HG02840 (cell line): ENCODE data around the gene NIPSNAP2.
"Not testable (repeated sequence)": the region's sequence is repeated elsewhere in the genome, so short reads cannot be mapped to it uniquely, and the experiment has no call there.

ENCODE experiments used
- ATAC-seq: cut with Tn5 transposase; IDR thresholded peaks from one replicate; pipeline ENCODE4 v1.9.1; 2021; ENCODE audit warnings: mild to moderate bottlenecking, moderate library complexity, moderate number of reproducible peaks; ENCODE audit not compliant: unreplicated experiment, low FRiP score

Gene NIPSNAP2

DNA sequence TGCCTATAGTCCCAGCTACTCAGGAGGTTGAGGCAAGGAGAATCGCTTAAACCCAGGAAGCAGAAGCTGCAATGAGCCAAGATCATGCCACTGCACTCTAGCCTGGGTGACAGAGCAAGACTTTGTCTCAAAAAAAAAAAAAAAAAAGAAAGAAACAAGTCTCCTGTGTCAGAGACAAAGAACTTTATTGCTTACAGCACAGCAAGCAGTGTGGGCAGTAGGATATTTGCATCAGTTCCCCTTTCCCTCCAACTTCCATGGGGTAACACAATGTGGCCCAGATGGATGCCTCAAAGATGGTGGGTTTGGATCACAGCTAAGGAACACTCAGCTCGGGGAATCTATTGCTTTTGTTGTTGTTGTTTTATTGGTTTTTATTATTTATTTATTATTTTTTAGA, 81.4 kb downstream of the NIPSNAP2 start:
- not testable (repeated sequence) for ATAC-seq

DNA sequence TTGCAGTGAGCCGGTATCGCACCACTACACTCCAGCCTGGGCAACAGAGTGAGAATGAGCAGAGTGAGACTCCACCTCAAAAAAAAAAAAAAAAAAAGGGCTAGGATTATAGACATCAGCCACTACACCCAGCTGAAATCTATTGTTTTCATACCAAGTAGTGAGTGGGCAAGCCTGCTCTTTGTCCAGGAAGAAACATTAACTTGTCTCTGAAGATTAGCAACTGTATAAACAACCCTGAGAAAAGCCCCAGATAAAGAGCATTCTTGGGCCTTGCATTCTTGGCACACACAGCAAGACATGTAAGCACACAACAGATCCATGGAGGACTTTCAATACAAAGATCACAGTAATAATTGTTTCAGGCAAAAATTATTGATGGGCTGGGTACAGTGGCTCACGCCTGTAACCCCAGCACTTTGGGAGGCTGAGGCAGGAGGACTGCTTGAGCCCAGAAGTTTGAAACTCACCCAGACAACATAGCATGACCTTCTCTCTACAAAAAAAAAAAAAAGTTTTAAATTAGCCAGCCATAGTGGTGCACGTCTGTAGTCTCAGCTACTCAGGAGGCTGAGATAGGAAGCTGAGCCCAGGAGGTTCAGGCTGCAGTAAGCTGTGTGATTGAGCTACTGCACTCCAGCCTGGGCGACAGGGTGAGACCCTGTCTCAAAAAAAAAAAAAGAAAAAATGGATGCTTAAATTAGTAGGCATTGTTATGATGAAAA, 82.5 kb downstream of the NIPSNAP2 start:
- ATAC-seq: no peak

DNA sequence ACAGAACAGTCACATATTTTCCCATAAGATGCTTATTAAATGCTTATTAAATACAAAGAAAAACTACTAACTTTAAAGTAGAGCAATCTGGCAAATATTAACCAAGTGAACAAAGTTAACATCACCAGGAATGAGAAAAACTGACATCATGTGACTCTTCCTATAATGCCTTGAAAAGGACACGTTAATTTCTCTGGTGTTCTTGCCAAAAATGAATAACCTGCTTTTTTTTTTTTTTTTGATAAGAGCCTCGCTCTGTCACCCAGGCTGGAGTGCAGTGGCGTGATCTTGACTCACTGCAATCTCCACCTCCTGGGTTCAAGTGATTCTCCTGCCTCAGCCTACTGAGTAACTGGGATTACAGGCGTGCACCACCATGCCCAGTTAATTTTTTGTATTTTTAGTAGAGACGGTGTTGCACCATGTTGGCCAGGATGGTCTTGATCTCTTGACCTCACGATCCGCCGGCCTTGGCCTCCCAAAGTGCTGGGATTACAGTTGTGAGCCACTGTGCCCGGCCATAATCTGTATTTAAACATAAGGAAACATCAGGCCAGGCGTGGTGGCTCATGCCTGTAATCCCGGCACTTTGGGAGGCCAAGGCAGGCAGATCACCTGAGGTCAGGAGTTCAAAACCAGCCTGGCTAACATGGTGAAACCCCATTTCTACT, 83.2 kb downstream of the NIPSNAP2 start:
- not testable (repeated sequence) for ATAC-seq

DNA sequence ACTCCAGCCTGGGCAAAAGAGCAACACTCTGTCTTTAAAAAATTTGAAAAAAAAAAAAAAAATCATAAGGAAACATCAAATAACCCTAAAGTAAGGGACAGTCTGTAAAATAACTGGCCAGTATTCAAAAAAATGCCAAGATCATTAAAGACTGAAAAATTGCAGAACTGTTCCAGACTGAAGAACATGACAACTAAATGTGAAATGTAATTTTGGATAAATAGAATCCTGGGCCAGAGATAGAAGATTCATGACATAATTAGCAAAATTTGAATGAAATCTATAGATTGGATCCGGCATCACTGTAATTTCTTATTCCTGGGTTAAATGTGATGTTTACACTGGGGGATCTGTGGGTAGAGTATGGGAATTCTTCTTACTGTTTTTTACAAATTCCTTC, 83.9 kb downstream of the NIPSNAP2 start:
- ATAC-seq: no peak

DNA sequence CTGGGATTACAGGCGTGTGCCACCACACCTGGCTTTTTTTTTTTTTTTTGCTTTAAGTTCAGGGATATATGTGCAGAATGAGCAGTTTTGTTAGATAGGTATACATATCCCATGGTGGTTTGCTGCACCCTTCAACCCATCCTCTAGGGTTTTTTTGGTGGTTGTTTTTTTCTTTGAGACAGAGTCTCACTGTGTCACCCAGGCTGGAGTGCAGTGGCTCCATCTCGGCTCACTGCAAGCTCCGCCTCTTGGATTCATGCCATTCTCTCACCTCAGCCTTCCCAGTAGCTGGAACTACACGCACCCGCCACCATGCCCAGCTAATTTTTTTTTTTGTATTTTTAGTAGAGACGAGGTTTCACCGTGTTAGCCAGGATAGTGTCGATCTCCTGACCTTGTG, 84.4 kb downstream of the NIPSNAP2 start:
- not testable (repeated sequence) for ATAC-seq
